ENCODE measurements around the gene TMEM239. TPM values are rescaled to one million over a fixed set of nuclear protein-coding genes. Genes with fewer than 3 reads are reported as not detected.

Gene TMEM239
- total and polyA plus RNA-seq, 2 of the 8 experiments (the other 6 are each of a cell fraction or from before 2014, with no cell fraction given) = not detected

DNA sequence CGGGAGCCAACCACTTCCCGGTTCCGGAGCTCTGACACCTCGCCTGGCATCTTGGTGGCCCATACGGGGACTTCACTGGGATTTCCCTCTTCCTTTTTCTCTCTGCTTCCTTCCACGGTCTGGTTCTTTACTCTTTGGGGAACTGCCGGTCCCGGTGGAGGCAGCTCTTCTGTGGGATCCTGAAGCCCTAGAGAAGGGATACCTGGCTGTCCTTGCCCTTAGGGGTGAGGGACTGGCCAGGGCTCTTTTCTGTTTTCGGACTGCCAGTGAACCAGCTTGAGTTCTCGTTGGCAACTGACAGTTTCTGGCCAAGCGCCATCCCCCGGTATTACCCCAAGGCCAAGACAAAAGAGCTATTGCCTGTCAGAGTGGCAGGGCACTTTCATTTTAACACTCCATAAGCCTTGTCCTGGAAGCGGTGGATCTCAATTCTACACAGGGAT is 14.9 kb upstream of the TMEM239 start:
- ChIA-PET CTCF (ENCODE audit: partially characterized antibody) (interaction anchor here (0.9 to 1.8 kb wide), 14 partner anchors 10 to 113 kb away, joined by 3 to 9 read pairs (median 3); partner anchors contain the start of gene TMEM239), POLR2A (ENCODE audit: partially characterized antibody) (interaction anchor here (0.8 to 1.5 kb wide), 5 partner anchors 21 to 331 kb away, joined by 3 to 6 read pairs (median 3); no protein-coding TSS in a partner anchor)
- DNase-seq (ENCODE audit: low read depth in 1 of 2, low spot score in 2 of 2) (no peak), FAIRE-seq (no peak)
- Histone ChIP-seq H4K8ac (ENCODE audit: extremely low read depth, insufficient read depth, low read length) (no peak overlapping the region), H3K27ac (ENCODE audit: low read depth, low read length) (no peak overlapping the region), H3K79me1 (ENCODE audit: low read depth, low read length) (no peaks in the 10 kb centered on the region; the same call in 1 of the 2 replicates), H4K20me1 (replicated peaks in 1 of 2; ENCODE audit: control insufficient read depth in 1 of 2, insufficient read depth in 2 of 2, low read length in 2 of 2) (peaks cover 0 to 6% of the 10 kb centered on the region in 2 experiments), H3K23ac (ENCODE audit: insufficient read length) (no peak overlapping the region), H3K36me3 (ENCODE audit: control insufficient read depth in 2 of 4, insufficient read depth in 4 of 4, low read length in 3 of 4) (peaks cover 11 to 19% (median 14%) of the 10 kb centered on the region in 4 experiments; a peak in 6 of 8 replicates), H2AFZ (ENCODE audit: low read length) (peak overlapping the region; percentile 95), H2BK12ac (ENCODE audit: low read depth, low read length) (no peak overlapping the region), H3K4me1 (replicated peaks in 1 of 4; ENCODE audit: control insufficient read depth in 3 of 4, insufficient read depth in 4 of 4, low read length in 3 of 4) (peaks cover 0 to 31% (median 15%) of the 10 kb centered on the region in 4 experiments; a peak in 6 of 7 replicates), H3K4ac (replicated peaks; ENCODE audit: insufficient read length, low read depth, low read length) (no peak overlapping the region), H3K27me3 (replicated peaks in 1 of 4; ENCODE audit: control insufficient read depth in 3 of 4, extremely low read depth in 1 of 4, insufficient read depth in 3 of 4, low read length in 3 of 4) (peaks cover 36 to 55% (median 53%) of the 10 kb centered on the region in 4 experiments), H3K23me2 (ENCODE audit: low read depth, low read length) (peaks cover 17% of the 10 kb centered on the region), H3K14ac (ENCODE audit: insufficient read length) (no peak overlapping the region), H3K4me3 (ENCODE audit: extremely low read depth in 1 of 4, insufficient read depth in 2 of 4, low read depth in 3 of 4, low read length in 4 of 4) (peak overlapping the region; percentile 57 to 96 (median 75); a peak in 6 of 8 replicates), H3K9me3 (ENCODE audit: insufficient read depth in 2 of 2, low read depth in 1 of 2, low read length in 1 of 2) (no peaks in the 10 kb centered on the region), H4K5ac (ENCODE audit: insufficient read length, low read depth, low read length) (no peak overlapping the region), H2AK5ac (ENCODE audit: low read depth, low read length) (no peak overlapping the region), H2BK20ac (ENCODE audit: low read length) (no peak overlapping the region), H3K18ac (ENCODE audit: extremely low read depth, low read length) (no peak overlapping the region), H2BK120ac (replicated peaks; ENCODE audit: low read depth, low read length) (no peak overlapping the region), H3K9ac (replicated peaks in 1 of 4; ENCODE audit: extremely low read depth in 1 of 4, low read depth in 3 of 4, low read length in 3 of 4) (no peak overlapping the region), H3K79me2 (ENCODE audit: control insufficient read depth in 1 of 2, insufficient read depth in 2 of 2, low read length in 2 of 2) (no peaks in the 10 kb centered on the region), H2BK5ac (ENCODE audit: low read depth, low read length) (no peak overlapping the region), H4K91ac (replicated peaks; ENCODE audit: insufficient read length, low read length) (no peak overlapping the region), H3K4me2 (ENCODE audit: insufficient read depth in 1 of 2, low read depth in 2 of 2, low read length in 2 of 2) (peak overlapping the region; percentile 92 to 97), H3K56ac (replicated peaks; ENCODE audit: insufficient read length, low read depth, low read length) (no peak overlapping the region), H2BK15ac (ENCODE audit: low read length) (no peak overlapping the region)
- peak; percentile 61 for TF ChIP-seq SAP30 (IDR thresholded peaks at IDR 0.05; ENCODE audit: insufficient read depth, insufficient replicate concordance, low read length)
- peak; percentile 39 for TF ChIP-seq EZH2 (IDR thresholded peaks at IDR 0.05; ENCODE audit: low read depth, low read length, severe bottlenecking)
- no peak for TF ChIP-seq KDM5A (IDR thresholded peaks at IDR 0.05; ENCODE audit: low read length)
- TF ChIP-seq, protein P1, sequence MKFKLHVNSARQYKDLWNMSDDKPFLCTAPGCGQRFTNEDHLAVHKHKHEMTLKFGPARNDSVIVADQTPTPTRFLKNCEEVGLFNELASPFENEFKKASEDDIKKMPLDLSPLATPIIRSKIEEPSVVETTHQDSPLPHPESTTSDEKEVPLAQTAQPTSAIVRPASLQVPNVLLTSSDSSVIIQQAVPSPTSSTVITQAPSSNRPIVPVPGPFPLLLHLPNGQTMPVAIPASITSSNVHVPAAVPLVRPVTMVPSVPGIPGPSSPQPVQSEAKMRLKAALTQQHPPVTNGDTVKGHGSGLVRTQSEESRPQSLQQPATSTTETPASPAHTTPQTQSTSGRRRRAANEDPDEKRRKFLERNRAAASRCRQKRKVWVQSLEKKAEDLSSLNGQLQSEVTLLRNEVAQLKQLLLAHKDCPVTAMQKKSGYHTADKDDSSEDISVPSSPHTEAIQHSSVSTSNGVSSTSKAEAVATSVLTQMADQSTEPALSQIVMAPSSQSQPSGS (IDR thresholded peaks at IDR 0.05; ENCODE audit: low read length) = no peak
- TF ChIP-seq GABPA (IDR thresholded peaks at IDR 0.05; ENCODE audit: borderline replicate concordance, insufficient read depth, low read length) = no peak
- TF ChIP-seq KDM1A (IDR thresholded peaks at IDR 0.05; ENCODE audit: borderline replicate concordance, low read length) = no peak
- peak; percentile 67 for TF ChIP-seq SUZ12 (IDR thresholded peaks at IDR 0.05; ENCODE audit: low read length)
- no peak for TF ChIP-seq BACH1 (IDR thresholded peaks at IDR 0.05; ENCODE audit: low read length)
- 9% methylated on average over 13 of the region's 13 CpGs; no CpG with 5 or more reads in 1 of the 2 experiments for WGBS, 2 experiments (ENCODE audit: extremely low coverage in 1 of 2, insufficient coverage in 1 of 2, insufficient read length in 1 of 2, insufficient replicate concordance in 2 of 2, low coverage in 1 of 2, low lambda C conversion rate in 2 of 2, missing lambda C conversion rate in 1 of 2)

Data from H1 (cell line).